Fibroblast of the aortic adventitia (primary cell): ENCODE results near the gene ADAM23. TPM values are rescaled to one million over a fixed set of nuclear protein-coding genes. Genes with fewer than 3 reads are reported as not detected.
"Not testable (repeated sequence)": the region's sequence is repeated elsewhere in the genome, so short reads cannot be mapped to it uniquely, and the experiment has no call there.

Experiments
- DNase-seq: peaks from one replicate; pipeline ENCODE4 v3.0.0-alpha.2; 2010; ENCODE audit warnings: low read depth
- H3K4me3 ChIP-seq: 2 replicates; pipeline ENCODE4 v1.5.1; 2011; ENCODE audit warnings: low read depth, mild to moderate bottlenecking, control low read depth, low read length, moderate library complexity
- CTCF ChIP-seq: IDR thresholded peaks from 2 replicates; pipeline ENCODE4 v1.5.1; 2011; ENCODE audit warnings: mild to moderate bottlenecking, low read length, control low read depth, inconsistent platforms; ENCODE audit not compliant: insufficient read depth
- total RNA-seq: library from RNA; depleted of rRNA; stranded (reverse); fragments of >200 nt; gene quantifications from 2 replicates; pipeline ENCODE4 v1.2.3, GENCODE V29; 2012; ENCODE audit warnings: low replicate concordance

The ADAM23 gene
- total RNA-seq = 1.9 and 7.8 TPM in 2 replicates

DNA sequence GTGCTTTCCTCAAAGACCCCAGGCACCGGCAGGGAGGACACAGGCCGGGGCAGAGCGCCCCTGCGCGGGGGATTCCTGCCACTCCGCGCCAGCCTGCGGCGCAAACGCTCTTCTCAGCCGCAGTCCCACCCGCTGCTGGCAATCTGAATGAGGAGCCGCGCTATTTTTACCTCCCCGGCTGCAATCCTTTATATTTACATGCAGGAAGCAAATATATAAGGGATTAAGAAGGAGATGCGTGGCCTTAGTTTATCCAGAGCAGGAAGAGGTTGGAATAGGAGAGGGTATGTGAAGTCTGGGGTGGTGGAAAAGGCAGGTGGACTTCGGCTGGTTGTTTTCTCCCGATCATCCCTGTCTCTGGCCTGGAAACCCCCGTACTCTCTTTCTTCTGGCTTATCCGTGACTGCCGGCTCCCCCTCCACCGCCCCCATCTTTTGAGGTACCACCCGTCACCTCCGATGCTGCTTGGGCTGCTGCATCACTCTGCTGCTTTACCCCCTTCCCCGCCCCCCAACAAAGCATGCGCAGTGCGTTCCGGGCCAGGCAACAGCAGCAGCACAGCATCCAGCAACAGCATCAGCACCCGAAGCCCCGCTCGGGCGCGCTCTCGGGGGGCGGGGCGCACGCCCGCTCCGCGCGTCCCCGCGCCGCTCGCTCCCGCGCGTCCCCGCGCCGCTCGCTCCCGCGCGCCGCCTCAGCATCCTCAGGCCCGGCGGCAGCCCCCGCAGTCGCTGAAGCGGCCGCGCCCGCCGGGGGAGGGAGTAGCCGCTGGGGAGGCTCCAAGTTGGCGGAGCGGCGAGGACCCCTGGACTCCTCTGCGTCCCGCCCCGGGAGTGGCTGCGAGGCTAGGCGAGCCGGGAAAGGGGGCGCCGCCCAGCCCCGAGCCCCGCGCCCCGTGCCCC lies at the start of gene ADAM23:
ADAM23 (plus strand) TSS at position 700 of the 902 bp plus-strand sequence. CDS start 335 bp downstream, outside the sequence.
- peak within 1 kb of the TSS; percentile 71 for H3K4me3 ChIP-seq
- TF ChIP-seq CTCF = no peak
- peak; percentile 49 for DNase-seq

DNA sequence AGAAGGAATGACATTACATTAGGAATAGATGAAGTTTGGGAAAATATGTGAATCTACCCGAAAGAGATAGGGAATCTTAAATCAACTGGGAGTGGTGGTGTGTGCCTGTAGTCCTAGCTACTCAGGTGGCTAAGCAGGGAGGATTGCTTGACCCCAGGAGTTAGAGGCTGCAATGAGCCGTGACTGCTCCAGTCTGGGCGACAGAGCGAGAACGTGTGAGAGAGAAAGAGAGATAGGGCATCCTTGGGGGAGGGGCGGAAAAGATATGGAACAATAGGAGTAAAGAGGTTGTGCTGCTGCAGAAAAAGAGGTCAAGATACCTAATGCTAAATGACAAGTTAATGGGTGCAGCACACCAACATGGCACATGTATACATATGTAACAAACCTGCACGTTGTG lies 47.1 kb upstream of the ADAM23 start:
- no peak for TF ChIP-seq CTCF
- DNase-seq = no peak
- H3K4me3 ChIP-seq = no peak overlapping the region

DNA sequence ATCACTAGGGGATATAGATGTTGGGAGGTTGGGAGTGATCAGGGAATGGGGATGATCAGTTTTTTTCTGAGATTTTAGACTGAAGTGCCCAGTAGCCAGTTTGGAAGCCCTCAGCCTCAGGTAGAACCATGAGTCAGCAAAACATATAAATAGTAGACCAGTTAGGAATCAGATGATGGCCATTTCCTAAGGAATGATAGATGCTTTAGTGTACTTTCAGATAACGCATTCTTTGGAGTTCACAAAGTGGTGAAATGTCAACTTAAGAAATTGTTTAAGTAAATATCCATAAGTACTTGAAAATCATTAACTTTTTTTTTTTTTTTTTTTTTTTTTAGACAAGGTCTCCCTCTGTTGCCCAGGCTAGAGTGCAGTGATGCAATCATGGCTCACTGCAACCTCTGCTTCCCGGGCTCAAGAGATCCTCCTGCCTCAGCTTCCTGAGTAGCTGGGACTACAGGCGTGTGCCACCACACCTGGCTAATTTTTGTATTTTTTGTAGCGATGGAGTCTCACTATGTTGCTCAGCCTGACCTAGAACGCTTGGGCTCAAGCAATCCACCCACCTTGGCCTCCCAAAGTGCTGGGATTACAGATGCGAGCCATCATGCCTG lies 40.3 kb upstream of the ADAM23 start:
- not testable (repeated sequence) for H3K4me3 ChIP-seq, DNase-seq

GRCh38 chr2:206408323-206409320 lies 34.7 kb upstream of the ADAM23 start:
- no peak for DNase-seq
- TF ChIP-seq CTCF = no peak
- no peak overlapping the region for H3K4me3 ChIP-seq

DNA sequence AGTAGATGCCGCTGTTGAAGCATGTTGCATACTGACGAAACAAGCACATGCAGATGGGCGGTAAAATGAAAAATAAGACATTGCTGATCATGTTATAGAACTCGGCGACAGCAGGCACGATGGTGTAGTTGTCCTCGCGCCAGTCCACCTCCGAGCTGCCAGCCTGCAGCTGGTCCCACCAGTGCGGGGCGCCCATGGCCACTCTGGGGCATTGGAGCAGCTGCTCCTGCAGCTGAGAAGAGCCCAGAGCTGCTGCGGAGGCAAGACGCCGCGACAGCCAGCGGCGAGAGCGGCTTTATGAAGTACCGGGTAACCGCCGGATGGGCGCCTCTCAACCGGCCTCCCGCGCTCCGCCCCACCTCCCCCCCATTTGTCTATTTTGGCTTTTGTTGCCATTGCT lies 32.6 kb upstream of the ADAM23 start:
- no peak for DNase-seq
- H3K4me3 ChIP-seq = no peak overlapping the region
- TF ChIP-seq CTCF = no peak

DNA sequence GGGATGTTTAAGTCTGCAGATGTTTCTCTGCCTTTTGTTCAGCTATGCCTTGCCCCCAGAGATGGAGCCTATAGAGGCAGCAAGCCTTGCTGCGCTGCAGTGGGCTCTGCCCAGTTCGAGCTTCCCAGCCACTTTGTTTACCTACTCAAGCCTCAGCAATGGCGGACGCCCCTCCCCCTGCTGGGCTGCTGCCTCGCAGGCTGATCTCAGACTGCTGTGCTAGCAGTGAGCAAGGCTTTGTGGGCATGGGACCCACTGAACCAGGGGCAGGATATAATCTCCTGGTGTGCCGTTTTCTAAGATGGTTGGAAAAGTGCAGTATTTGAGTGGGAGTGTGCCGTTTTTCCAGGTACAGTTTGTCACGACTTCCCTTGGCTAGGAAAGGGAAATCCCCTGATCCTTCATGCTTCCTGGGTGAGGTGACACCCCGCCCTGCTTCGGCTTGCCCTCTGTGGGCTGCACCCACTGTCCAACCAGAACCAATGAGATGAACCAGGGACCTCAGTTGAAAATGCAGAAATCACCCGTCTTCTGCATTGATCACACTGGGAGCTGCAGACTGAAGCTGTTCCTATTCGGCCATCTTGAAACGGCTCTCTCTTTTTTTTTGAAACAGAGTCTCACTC lies 27.6 kb upstream of the ADAM23 start:
- no peak for TF ChIP-seq CTCF
- DNase-seq = no peak
- H3K4me3 ChIP-seq = no peak overlapping the region
